ENCODE measurements around the gene VSIG1.

The VSIG1 gene

DNA sequence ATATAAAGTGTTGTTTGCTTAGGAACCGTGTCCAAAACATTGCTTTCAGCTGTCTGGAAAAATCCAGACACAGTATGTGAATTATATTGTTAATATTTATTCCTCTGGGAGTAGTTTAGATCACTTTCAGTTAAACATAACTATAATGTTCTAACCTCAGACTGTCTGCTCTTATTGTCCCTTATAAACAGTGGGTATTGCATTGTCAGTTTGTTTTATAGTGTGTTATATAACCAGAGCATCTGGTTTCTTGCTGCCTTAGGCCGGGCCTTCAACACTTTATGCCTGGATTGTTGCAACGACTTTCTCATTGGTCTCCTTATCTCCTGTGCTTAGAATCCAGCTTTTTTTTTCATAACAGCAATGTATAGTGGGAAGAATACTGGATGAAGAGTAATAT lies 73.1 kb downstream of the VSIG1 start:
- Histone ChIP-seq H3K27ac (no peak overlapping the region), H3K4me3 (no peak overlapping the region), H3K4me1 (peaks cover 0 to 9% (median 0%) of the 10 kb centered on the region in 10 experiments; a peak in 2 of 20 replicates), H3K27me3 (peaks cover 99 to 100% (median 100%) of the 10 kb centered on the region in 11 experiments), H3K9me3 (replicated peaks in 1 of 11) (peaks cover 8 to 16% (median 12%) of the 10 kb centered on the region in 11 experiments; a peak in 21 of 22 replicates), H4K20me1 (peaks cover 0 to 6% (median 0%) of the 10 kb centered on the region in 11 experiments; a peak in 3 of 22 replicates), H3K9ac (no peak overlapping the region), H3K36me3 (no peaks in the 10 kb centered on the region), H3K4me2 (no peak overlapping the region)
- TF ChIP-seq Cebpa-rat (IDR thresholded peaks at IDR 0.05) = no peak

DNA sequence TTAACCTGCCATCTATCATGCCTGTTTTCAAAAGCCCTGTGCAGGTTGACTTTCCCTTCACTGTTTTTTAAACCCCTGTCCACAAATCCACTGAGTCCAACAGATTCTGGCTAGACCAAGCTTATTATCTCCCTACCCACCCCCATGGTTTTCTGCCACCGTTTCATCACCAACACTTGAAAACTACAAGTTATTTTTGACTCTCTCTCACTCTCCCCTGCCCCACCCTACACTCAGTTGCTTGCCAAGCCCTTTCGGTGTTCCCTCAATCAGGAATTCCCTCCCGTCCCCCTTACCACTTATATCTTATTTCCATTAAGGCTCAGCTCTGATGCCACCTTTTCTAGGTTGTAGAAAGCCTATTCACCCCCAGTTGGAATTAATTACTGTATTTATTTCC lies 76.4 kb downstream of the VSIG1 start:
- Histone ChIP-seq H3K9me3 (replicated peaks in 1 of 11) (no peaks in the 10 kb centered on the region), H3K4me3 (no peak overlapping the region), H3K27me3 (peaks cover 92 to 100% (median 100%) of the 10 kb centered on the region in 11 experiments), H3K36me3 (no peaks in the 10 kb centered on the region), H3K27ac (no peak overlapping the region), H3K9ac (no peak overlapping the region), H3K4me2 (no peak overlapping the region), H3K4me1 (peaks cover 0 to 7% (median 0%) of the 10 kb centered on the region in 10 experiments; a peak in 1 of 20 replicates), H4K20me1 (peaks cover 0 to 6% (median 0%) of the 10 kb centered on the region in 11 experiments; a peak in 3 of 22 replicates)
- TF ChIP-seq Cebpa-rat (IDR thresholded peaks at IDR 0.05) = no peak

DNA sequence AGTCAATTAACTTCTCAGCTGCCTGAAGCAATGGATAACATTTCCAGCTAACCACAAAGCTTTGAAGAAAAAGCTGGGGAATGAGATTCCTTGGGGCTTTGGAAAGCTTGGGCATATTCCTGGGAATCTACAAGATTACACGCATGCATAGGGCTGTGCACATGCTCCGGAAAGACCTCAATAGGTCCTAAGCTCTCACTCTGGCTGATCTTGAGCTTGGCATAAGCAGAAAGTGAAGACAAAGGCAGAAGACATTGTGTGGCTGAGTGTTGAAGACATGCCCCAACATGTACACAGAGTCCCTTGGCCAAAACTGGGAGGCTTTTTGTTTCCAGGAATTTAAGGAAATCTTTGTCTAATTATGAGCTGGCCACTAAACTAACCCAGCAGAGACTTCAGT lies 77.9 kb downstream of the VSIG1 start:
- no peak overlapping the region for H3K4me2 ChIP-seq
- H3K9me3 ChIP-seq (replicated peaks in 1 of 11) = no peaks in the 10 kb centered on the region
- no peak for TF ChIP-seq Cebpa-rat (IDR thresholded peaks at IDR 0.05)
- peaks cover 0 to 8% (median 0%) of the 10 kb centered on the region in 11 experiments; a peak in 3 of 22 replicates for H4K20me1 ChIP-seq
- H3K4me1 ChIP-seq = peaks cover 0 to 12% (median 0%) of the 10 kb centered on the region in 10 experiments; a peak in 2 of 20 replicates
- H3K9ac ChIP-seq = no peak overlapping the region
- H3K36me3 ChIP-seq = no peaks in the 10 kb centered on the region
- H3K27ac ChIP-seq = no peak overlapping the region
- H3K27me3 ChIP-seq = peaks cover 91 to 100% (median 100%) of the 10 kb centered on the region in 11 experiments
- H3K4me3 ChIP-seq = no peak overlapping the region

DNA sequence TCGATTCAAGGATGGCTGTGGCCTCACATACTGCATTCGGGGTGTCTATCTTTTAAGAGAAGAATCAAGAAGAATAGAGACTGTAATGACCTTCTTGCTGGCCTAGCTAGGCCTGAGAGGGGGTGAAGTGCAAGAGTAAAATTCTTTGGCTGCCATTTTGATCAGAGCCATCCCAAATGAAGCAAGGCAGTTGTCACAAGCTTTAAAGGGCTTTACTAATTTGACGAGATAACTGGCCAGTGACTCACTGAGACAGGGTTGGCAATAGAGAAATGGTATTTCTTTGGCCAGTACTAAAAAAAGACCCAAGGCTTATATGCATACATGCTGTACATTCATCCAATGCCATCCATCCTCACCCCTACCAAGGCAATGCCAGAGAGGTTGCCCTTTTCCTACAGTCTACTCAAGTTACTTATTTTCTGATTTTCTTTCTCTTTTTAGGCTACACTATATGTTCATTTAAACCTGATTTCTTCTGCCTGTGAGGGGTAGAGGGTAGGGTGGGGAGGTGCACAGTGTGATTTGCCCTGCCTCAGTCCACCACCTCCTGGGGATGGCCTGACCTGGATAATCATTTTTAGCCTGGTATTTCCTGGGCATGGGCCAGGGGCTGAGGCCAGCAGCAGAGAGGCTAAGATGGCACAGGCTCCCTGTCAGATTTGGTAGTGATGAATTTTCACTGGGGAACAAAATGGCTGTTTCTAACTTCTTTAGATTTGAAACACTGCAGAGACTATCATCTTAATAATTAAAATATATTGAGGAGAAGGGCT lies 78.9 kb downstream of the VSIG1 start:
- Histone ChIP-seq H3K4me1 (peaks cover 0 to 12% (median 0%) of the 10 kb centered on the region in 10 experiments; a peak in 2 of 20 replicates), H3K4me3 (no peak overlapping the region), H3K9me3 (replicated peaks in 1 of 11) (no peaks in the 10 kb centered on the region), H3K27ac (no peak overlapping the region), H4K20me1 (peaks cover 0 to 6% (median 0%) of the 10 kb centered on the region in 11 experiments; a peak in 3 of 22 replicates), H3K9ac (no peak overlapping the region), H3K36me3 (peaks cover 0 to 5% (median 0%) of the 10 kb centered on the region in 11 experiments; a peak in 1 of 22 replicates), H3K27me3 (peaks cover 89 to 100% (median 99%) of the 10 kb centered on the region in 11 experiments), H3K4me2 (no peak overlapping the region)
- TF ChIP-seq Cebpa-rat (IDR thresholded peaks at IDR 0.05) = no peak

DNA sequence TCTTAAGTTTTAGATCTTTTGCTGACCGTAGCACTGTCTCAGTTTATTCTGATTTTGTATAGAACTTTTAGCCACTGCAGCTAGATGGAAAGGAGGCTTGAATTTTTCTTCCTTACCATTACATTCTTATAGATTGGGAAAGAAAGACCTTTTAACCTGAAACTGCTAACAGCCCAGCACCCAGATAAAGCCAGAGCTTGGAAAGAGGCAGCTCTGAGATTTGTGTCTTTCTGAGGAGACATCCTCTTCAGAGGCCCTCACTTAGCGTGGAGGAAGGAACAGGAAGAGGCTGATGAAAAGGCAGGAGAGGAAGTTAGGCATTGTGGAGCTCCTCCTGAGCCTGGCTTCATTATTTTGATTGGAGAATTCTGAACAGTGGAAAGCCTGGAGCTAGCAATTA lies 81.8 kb downstream of the VSIG1 start:
- Histone ChIP-seq H4K20me1 (peaks cover 0 to 6% (median 0%) of the 10 kb centered on the region in 11 experiments; a peak in 2 of 22 replicates), H3K27me3 (peaks cover 86 to 100% (median 96%) of the 10 kb centered on the region in 11 experiments), H3K4me2 (no peak overlapping the region), H3K9me3 (replicated peaks in 1 of 11) (0 out of 22 replicates have a peak, but pooled peaks cover 0 to 6% (median 0%) of the 10 kb centered on the region in 11 experiments), H3K36me3 (peaks cover 0 to 17% (median 5%) of the 10 kb centered on the region in 11 experiments; a peak in 8 of 22 replicates), H3K27ac (no peak overlapping the region), H3K4me1 (peaks cover 0 to 12% (median 0%) of the 10 kb centered on the region in 10 experiments; a peak in 2 of 20 replicates), H3K4me3 (no peak overlapping the region), H3K9ac (no peak overlapping the region)
- TF ChIP-seq Cebpa-rat (IDR thresholded peaks at IDR 0.05) = no peak

DNA sequence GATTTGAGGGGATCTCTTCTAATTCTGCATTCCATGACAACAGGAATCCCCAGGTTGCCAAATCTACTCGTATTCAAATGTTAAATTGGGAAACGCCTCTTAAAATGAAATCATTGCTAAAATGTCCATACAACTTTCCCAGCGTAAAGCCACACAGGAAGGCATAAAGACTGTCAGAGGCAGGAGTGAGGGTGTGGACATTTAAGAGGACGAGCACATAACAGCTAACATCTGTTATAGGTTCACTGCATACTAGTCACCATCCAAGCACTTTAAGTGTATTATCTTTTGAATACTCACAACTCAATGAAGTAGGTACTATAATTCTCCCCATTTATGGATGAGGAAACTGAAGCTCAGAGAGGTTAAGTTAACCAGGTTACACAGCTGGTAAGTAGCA lies 82.3 kb downstream of the VSIG1 start:
- Histone ChIP-seq H3K27ac (no peak overlapping the region), H3K9me3 (replicated peaks in 1 of 11) (0 out of 22 replicates have a peak, but pooled peaks cover 0 to 11% (median 0%) of the 10 kb centered on the region in 11 experiments), H3K4me2 (no peak overlapping the region), H3K27me3 (peaks cover 84 to 100% (median 96%) of the 10 kb centered on the region in 11 experiments), H3K9ac (no peak overlapping the region), H3K4me1 (peaks cover 0 to 12% (median 0%) of the 10 kb centered on the region in 10 experiments; a peak in 2 of 20 replicates), H3K4me3 (no peak overlapping the region), H3K36me3 (peaks cover 0 to 22% (median 10%) of the 10 kb centered on the region in 11 experiments; a peak in 9 of 22 replicates), H4K20me1 (peaks cover 0 to 6% (median 0%) of the 10 kb centered on the region in 11 experiments; a peak in 2 of 22 replicates)
- no peak for TF ChIP-seq Cebpa-rat (IDR thresholded peaks at IDR 0.05)

Measured in BLaER1 treated with 17β-estradiol and CSF1 and Interleukin-3, amounts not matched to agents 10 nM and 100 nM (cell line).